Neural cell (in vitro differentiated cells): ENCODE data around the gene TMEM30A. TPM values are rescaled to one million over a fixed set of nuclear protein-coding genes. Genes with fewer than 3 reads are reported as not detected.

Experiments
- H2AFZ ChIP-seq: fragments of 200-600, 300-800 bp; sonication (generic), shearing (Covaris generic); 2 replicates; pipeline ENCODE4 v1.6.0; 2014; ENCODE audit warnings: low read depth, mild to moderate bottlenecking, antibody characterized with exemption, low read length, moderate library complexity
- H3F3A ChIP-seq: fragments of 200-600 bp; shearing (Covaris generic); 2 replicates; pipeline ENCODE4 v1.6.1; 2016; ENCODE audit warnings: mild to moderate bottlenecking, moderate library complexity, mixed read lengths, antibody characterized with exemption, low read length; ENCODE audit not compliant: insufficient read depth, poor library complexity, severe bottlenecking
- H3K27ac ChIP-seq: fragments of 200-600, 300-800 bp; sonication (generic), shearing (Covaris generic); 2 replicates; pipeline ENCODE4 v1.5.1; 2014; ENCODE audit warnings: mild to moderate bottlenecking, low read length, moderate library complexity
- H3K27me3 ChIP-seq: fragments of 300-800, 200-600 bp; sonication (generic), shearing (Covaris generic); 2 replicates; pipeline ENCODE4 v1.6.0; 2014; ENCODE audit warnings: mild to moderate bottlenecking, low read depth, low read length, moderate library complexity; ENCODE audit not compliant: insufficient read depth
- H3K36me3 ChIP-seq: fragments of 300-800, 200-600 bp; sonication (generic), shearing (Covaris generic); 2 replicates; pipeline ENCODE4 v1.5.1; 2014; ENCODE audit warnings: mild to moderate bottlenecking, antibody characterized with exemption, low read length, moderate library complexity; ENCODE audit not compliant: insufficient read depth
- H3K4me2 ChIP-seq: fragments of 300-800, 200-600 bp; sonication (generic), shearing (Covaris generic); 2 replicates; pipeline ENCODE4 v1.6.0; 2014; ENCODE audit warnings: mild to moderate bottlenecking, low read length
- H3K4me3 ChIP-seq: fragments of 300-800, 200-600 bp; sonication (generic), shearing (Covaris generic); 2 replicates; pipeline ENCODE4 v1.5.1; 2014; ENCODE audit warnings: mild to moderate bottlenecking, low read length, moderate library complexity
- H3K79me2 ChIP-seq: fragments of 200-600 bp; shearing (Covaris generic); replicated peaks from 2 replicates; pipeline ENCODE4 v1.6.0; 2014; ENCODE audit warnings: mild to moderate bottlenecking, low read length, moderate library complexity; ENCODE audit not compliant: insufficient read depth
- H3K9ac ChIP-seq: fragments of 300-800, 200-600 bp; sonication (generic), shearing (Covaris generic); 2 replicates; pipeline ENCODE4 v1.6.1; 2016; ENCODE audit warnings: mild to moderate bottlenecking, low read length, mixed read lengths
- H3K9me2 ChIP-seq: fragments of 200-600 bp; shearing (Covaris generic); 2 replicates; pipeline ENCODE4 v1.6.1; 2016; ENCODE audit warnings: mild to moderate bottlenecking, low read length, mixed read lengths; ENCODE audit not compliant: insufficient read depth
- H3K9me3 ChIP-seq: fragments of 200-600, 300-800 bp; sonication (generic), shearing (Covaris generic); 2 replicates; pipeline ENCODE4 v1.6.1; 2016; ENCODE audit warnings: mild to moderate bottlenecking, mixed run types, low read length, moderate library complexity, mixed read lengths
- H4K20me1 ChIP-seq: fragments of 200-600 bp; shearing (Covaris generic); 2 replicates; pipeline ENCODE4 v1.6.1; 2016; ENCODE audit warnings: mild to moderate bottlenecking, mixed run types; ENCODE audit not compliant: insufficient read depth
- CTCF ChIP-seq: fragments of 450-650 bp; IDR thresholded peaks from 2 replicates; pipeline ENCODE4 v1.5.1; 2014; ENCODE audit warnings: antibody characterized with exemption, mild to moderate bottlenecking, moderate library complexity; ENCODE audit not compliant: poor library complexity, severe bottlenecking
- EP300 ChIP-seq: fragments of 450-650 bp; conservative IDR thresholded peaks from 2 replicates; pipeline ENCODE4 v1.6.1; 2014; ENCODE audit warnings: antibody characterized with exemption, mild to moderate bottlenecking, moderate library complexity; ENCODE audit not compliant: poor library complexity, severe bottlenecking
- EZH2 ChIP-seq: fragments of 200-600, 300-800 bp; shearing (Covaris generic), sonication (generic); IDR thresholded peaks from 2 replicates; pipeline ENCODE4 v1.6.1; 2014; ENCODE audit warnings: antibody characterized with exemption, low read length, borderline replicate concordance, mild to moderate bottlenecking; ENCODE audit not compliant: insufficient read depth, poor library complexity, severe bottlenecking
- MXI1 ChIP-seq: fragments of 450-650 bp; conservative IDR thresholded peaks from 2 replicates; pipeline ENCODE4 v1.6.1; 2014; ENCODE audit warnings: antibody characterized with exemption, mild to moderate bottlenecking; ENCODE audit not compliant: poor library complexity, severe bottlenecking
- POLR2AphosphoS5 ChIP-seq: IDR thresholded peaks from 2 replicates; pipeline ENCODE4 v1.6.1; 2012
- REST ChIP-seq: IDR thresholded peaks from 2 replicates; pipeline ENCODE4 v1.6.1; 2012; ENCODE audit warnings: borderline replicate concordance
- SMC3 ChIP-seq: fragments of 450-650 bp; conservative IDR thresholded peaks from 2 replicates; pipeline ENCODE4 v1.6.1; 2014; ENCODE audit warnings: antibody characterized with exemption, mild to moderate bottlenecking, moderate library complexity; ENCODE audit not compliant: poor library complexity
- TAF1 ChIP-seq: IDR thresholded peaks from 2 replicates; pipeline ENCODE4 v1.6.1; 2012; ENCODE audit warnings: low read depth
- polyA plus RNA-seq: library from polyadenylated mRNA; depleted of rRNA; stranded (reverse); fragments of >200 nt; gene quantifications from 2 replicates; pipeline ENCODE4 v1.2.3, GENCODE V29; 2014

TMEM30A gene
- polyA plus RNA-seq, 1 donor from 2014 or later: 110 TPM

GRCh38 chr6:75244063-75244584 lies 40.5 kb downstream of the TMEM30A start:
- Histone ChIP-seq H3K27ac (peak overlapping the region; percentile 96), H3K4me3 (peak overlapping the region; percentile 90), H3K27me3 (no peaks in the 10 kb centered on the region)

More at GRCh38 chr6:75244063-75244584, 40.5 kb downstream of the TMEM30A start:
- Histone ChIP-seq H3K9ac (peak overlapping the region; percentile 94), H3F3A (no peaks in the 10 kb centered on the region), H3K9me3 (no peaks in the 10 kb centered on the region), H3K4me2 (peak overlapping the region; percentile 74), H3K9me2 (no peaks in the 10 kb centered on the region), H2AFZ (peak overlapping the region; percentile 93), H4K20me1 (no peaks in the 10 kb centered on the region), H3K79me2 (peaks cover 26% of the 10 kb centered on the region), H3K36me3 (no peaks in the 10 kb centered on the region)
- TF ChIP-seq CTCF: no peak
- no peak for TF ChIP-seq TAF1
- TF ChIP-seq EP300: no peak
- TF ChIP-seq EZH2: no peak
- TF ChIP-seq POLR2AphosphoS5: no peak
- no peak for TF ChIP-seq SMC3
- no peak for TF ChIP-seq MXI1
- no peak for TF ChIP-seq REST
